ENCODE measurements around the gene RNF38. TPM values are rescaled to one million over a fixed set of nuclear protein-coding genes. Genes with fewer than 3 reads are reported as not detected.

The RNF38 gene
- total RNA-seq, 2 donors from 2014 or later, result 27.8 to 99.6 TPM

GRCh38 chr9:36382484-36382883 lies 17.6 kb downstream of the RNF38 start:
- no peak overlapping the region for H3K4me3 ChIP-seq
- H3K36me3 ChIP-seq, result no peaks in the 10 kb centered on the region
- no peaks in the 10 kb centered on the region for H3K4me1 ChIP-seq (replicated peaks)
- no peaks in the 10 kb centered on the region for H3K9me3 ChIP-seq
- intact Hi-C loops (cut with DNase I), result no loop called here
- no peak for DNase-seq (ENCODE audit: low spot score)
- H3K27ac ChIP-seq, result no peak overlapping the region
- no peak for TF ChIP-seq CTCF (IDR thresholded peaks at IDR 0.05)
- TF ChIP-seq POLR2AphosphoS5 (IDR thresholded peaks at IDR 0.05), result no peak
- no peak for TF ChIP-seq POLR2A (IDR thresholded peaks at IDR 0.05)
- no peaks in the 10 kb centered on the region for H3K27me3 ChIP-seq (replicated peaks; ENCODE audit: insufficient read depth)

GRCh38 chr9:36364577-36364976 lies 35.5 kb downstream of the RNF38 start:
- 100% methylated on average over 1 of the region's 1 CpG for WGBS

GRCh38 chr9:36363448-36363847 lies 36.6 kb downstream of the RNF38 start:
- H3K27ac ChIP-seq, result no peak overlapping the region
- intact Hi-C loops (cut with DNase I), result no loop called here
- no peaks in the 10 kb centered on the region for H3K9me3 ChIP-seq
- no peak overlapping the region for H3K4me3 ChIP-seq
- H3K27me3 ChIP-seq (replicated peaks; ENCODE audit: insufficient read depth), result no peaks in the 10 kb centered on the region
- H3K4me1 ChIP-seq (replicated peaks), result no peaks in the 10 kb centered on the region
- no peak for TF ChIP-seq CTCF (IDR thresholded peaks at IDR 0.05)
- no peak for TF ChIP-seq POLR2A (IDR thresholded peaks at IDR 0.05)
- no peak for TF ChIP-seq POLR2AphosphoS5 (IDR thresholded peaks at IDR 0.05)
- WGBS, result no CpG with 5 or more reads among the region's 3 CpGs
- H3K36me3 ChIP-seq, result no peaks in the 10 kb centered on the region
- no peak for DNase-seq (ENCODE audit: low spot score)

More at GRCh38 chr9:36364577-36364976, 35.5 kb downstream of the RNF38 start:
- DNase-seq (ENCODE audit: low spot score), result no peak
- no peaks in the 10 kb centered on the region for H3K4me1 ChIP-seq (replicated peaks)
- no peak overlapping the region for H3K4me3 ChIP-seq
- H3K9me3 ChIP-seq, result no peaks in the 10 kb centered on the region
- H3K27ac ChIP-seq, result no peak overlapping the region
- TF ChIP-seq POLR2A (IDR thresholded peaks at IDR 0.05) (no peak), POLR2AphosphoS5 (IDR thresholded peaks at IDR 0.05) (no peak), CTCF (IDR thresholded peaks at IDR 0.05) (no peak)
- no peaks in the 10 kb centered on the region for H3K27me3 ChIP-seq (replicated peaks; ENCODE audit: insufficient read depth)
- intact Hi-C loops (cut with DNase I), result no loop called here
- no peaks in the 10 kb centered on the region for H3K36me3 ChIP-seq

- H3K36me3 ChIP-seq, result no peaks in the 10 kb centered on the region
- H3K4me1 ChIP-seq (replicated peaks), result no peaks in the 10 kb centered on the region
- H3K27me3 ChIP-seq (replicated peaks; ENCODE audit: insufficient read depth), result no peaks in the 10 kb centered on the region
- intact Hi-C loops (cut with DNase I), result no loop called here
- 83% methylated on average over 5 of the region's 5 CpGs for WGBS
- H3K9me3 ChIP-seq, result no peaks in the 10 kb centered on the region
- H3K4me3 ChIP-seq, result no peak overlapping the region
- TF ChIP-seq POLR2A (IDR thresholded peaks at IDR 0.05) (no peak), CTCF (IDR thresholded peaks at IDR 0.05) (no peak), POLR2AphosphoS5 (IDR thresholded peaks at IDR 0.05) (no peak)
- no peak overlapping the region for H3K27ac ChIP-seq
- DNase-seq (ENCODE audit: low spot score), result no peak
Measured at GRCh38 chr9:36358486-36358885, 41.6 kb downstream of the RNF38 start.

GRCh38 chr9:36357639-36358038 lies 42.4 kb downstream of the RNF38 start:
- Histone ChIP-seq H3K4me3 (no peak overlapping the region), H3K4me1 (replicated peaks) (no peaks in the 10 kb centered on the region), H3K27ac (no peak overlapping the region), H3K36me3 (no peaks in the 10 kb centered on the region), H3K9me3 (no peaks in the 10 kb centered on the region), H3K27me3 (replicated peaks; ENCODE audit: insufficient read depth) (no peaks in the 10 kb centered on the region)
- no peak for TF ChIP-seq POLR2A (IDR thresholded peaks at IDR 0.05)
- TF ChIP-seq POLR2AphosphoS5 (IDR thresholded peaks at IDR 0.05), result no peak
- no peak for TF ChIP-seq CTCF (IDR thresholded peaks at IDR 0.05)
- WGBS, result 67% methylated on average over 1 of the region's 1 CpG
- no peak for DNase-seq (ENCODE audit: low spot score)
- intact Hi-C loops (cut with DNase I), result no loop called here

All from prostate gland (tissue), 2 donors.